Activated CD8-positive, alpha-beta memory T cell treated with anti-CD3 and anti-CD28 coated beads, Interleukin-2, amount 50 U/mL, for 24 hours (primary cell): Measurements from ENCODE around the gene STKLD1.
"Not testable (repeated sequence)": the region's sequence is repeated elsewhere in the genome, so short reads cannot be mapped to it uniquely, and the experiment has no call there.

Experiments
- DNase-seq: peaks from one replicate; pipeline ENCODE4 v3.0.0-alpha.2; 2020; ENCODE audit errors: extremely low read depth

Gene STKLD1

DNA sequence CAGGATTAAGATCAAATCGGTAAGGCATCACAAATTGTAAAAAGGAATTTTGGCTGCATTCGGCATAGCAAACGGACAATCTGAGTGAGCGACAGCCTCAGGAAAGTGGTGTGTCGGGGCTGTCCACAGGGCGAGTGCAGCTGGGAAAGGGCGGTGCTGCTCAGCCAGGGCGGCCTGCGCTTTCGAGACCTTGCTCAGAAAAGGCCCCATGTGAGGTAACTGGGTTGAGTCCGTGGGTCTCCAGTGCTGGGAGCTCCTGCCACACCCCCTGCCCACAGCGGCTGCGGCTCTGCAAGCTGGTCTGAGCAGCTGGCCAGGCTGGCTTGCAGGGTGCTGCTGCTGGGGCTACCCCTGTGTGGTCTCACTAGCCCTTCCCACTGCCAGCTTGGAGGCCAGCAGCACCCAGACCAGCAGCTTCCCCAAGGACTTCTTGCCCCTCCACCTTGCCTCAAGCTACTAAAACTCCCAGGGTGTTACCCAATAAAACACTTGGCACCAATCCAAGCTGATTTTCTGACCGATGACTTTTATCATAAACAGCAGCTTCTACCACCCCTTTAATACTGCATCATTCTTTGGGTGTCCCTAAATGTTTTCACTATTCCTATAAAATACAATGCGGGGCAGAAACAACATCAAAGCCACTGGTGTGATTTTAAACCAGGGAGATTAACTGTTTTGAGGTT lies 13.7 kb upstream of the STKLD1 start:
- no peak for DNase-seq

- DNase-seq, result no peak
These were observed 9.7 kb upstream of the STKLD1 start for GRCh38 chr9:133366435-133366834.

- DNase-seq, result no peak
These were observed 8.9 kb upstream of the STKLD1 start for GRCh38 chr9:133367221-133367620.

GRCh38 chr9:133367778-133368177 lies 8.4 kb upstream of the STKLD1 start:
- DNase-seq, result no peak

- no peak for DNase-seq
These were observed 7.8 kb upstream of the STKLD1 start for GRCh38 chr9:133368249-133368881.

- DNase-seq, result no peak
These were observed 6.7 kb upstream of the STKLD1 start for GRCh38 chr9:133369422-133369821.

- DNase-seq, result no peak
These were observed 6.2 kb upstream of the STKLD1 start for GRCh38 chr9:133369933-133370332.

DNA sequence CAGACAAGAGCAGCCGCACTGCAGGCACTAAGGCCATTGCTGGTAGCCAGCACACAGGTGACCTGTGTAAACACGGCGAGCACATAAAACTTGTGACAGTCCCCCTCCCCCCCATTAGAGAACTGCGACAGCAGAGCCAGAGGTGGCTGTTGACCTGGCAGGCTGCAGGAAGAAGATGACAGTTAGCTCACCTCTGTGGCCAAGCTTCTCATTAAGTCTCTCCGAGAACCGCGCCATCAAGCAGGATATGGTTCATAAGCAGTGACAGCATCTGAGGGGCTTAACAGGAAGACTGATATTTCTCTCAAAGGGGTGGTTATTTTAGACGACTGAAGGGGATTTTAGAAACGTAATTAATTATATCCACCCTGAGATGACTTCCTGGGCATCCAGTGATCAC lies 5.5 kb upstream of the STKLD1 start:
- DNase-seq, result no peak

- DNase-seq, result peak; percentile 68
These were observed 4.9 kb upstream of the STKLD1 start for GRCh38 chr9:133371261-133371711.

DNA sequence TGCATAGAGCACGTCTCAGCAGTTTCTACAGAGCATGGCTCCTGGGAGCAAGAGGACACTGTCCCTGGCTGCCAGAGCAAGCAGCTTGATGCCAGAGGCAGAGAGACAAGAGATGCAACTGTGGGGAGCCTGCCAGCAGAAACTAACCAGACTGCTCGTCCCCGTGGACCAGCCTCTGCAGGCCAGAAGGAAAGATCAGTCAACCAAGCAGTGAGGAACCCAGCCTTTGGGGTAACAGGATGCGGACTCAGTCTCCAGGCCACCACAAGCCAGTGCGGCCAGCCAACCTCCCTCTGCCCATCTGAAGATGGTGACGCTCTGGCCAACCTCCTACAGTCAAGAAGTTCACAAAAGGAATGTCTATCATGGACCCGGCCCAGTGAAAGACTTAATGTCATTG lies 4.0 kb upstream of the STKLD1 start:
- DNase-seq, result no peak

DNA sequence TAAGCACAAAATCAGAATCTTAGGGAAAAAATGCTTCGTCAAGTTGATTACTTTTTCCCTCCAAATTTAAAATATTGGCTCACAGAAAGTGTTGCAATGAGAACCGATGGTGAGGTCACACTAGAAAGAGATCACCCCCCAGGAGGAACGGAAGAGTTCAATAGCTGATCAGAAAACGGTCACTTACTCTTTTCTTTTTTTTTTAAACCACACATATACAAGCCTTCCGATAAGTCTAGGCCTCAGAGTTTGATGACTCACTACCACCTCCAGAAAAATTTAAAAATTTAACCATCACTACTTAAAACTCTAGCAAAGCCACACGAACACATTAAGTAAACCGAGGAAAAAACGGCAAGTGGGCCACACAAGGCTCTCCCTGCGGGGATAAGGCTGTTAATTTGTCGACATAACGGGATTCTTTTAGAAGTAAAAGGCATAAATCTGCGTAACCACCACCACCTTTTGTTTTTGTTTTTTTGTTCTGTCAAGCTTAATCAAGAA lies 1.5 kb upstream of the STKLD1 start:
- no peak for DNase-seq

- no peak for DNase-seq
These were observed 946 bp upstream of the STKLD1 start for GRCh38 chr9:133375116-133375723.

- not testable (repeated sequence) for DNase-seq
These were observed 1.1 kb downstream of the STKLD1 start for GRCh38 chr9:133377280-133377679.

DNA sequence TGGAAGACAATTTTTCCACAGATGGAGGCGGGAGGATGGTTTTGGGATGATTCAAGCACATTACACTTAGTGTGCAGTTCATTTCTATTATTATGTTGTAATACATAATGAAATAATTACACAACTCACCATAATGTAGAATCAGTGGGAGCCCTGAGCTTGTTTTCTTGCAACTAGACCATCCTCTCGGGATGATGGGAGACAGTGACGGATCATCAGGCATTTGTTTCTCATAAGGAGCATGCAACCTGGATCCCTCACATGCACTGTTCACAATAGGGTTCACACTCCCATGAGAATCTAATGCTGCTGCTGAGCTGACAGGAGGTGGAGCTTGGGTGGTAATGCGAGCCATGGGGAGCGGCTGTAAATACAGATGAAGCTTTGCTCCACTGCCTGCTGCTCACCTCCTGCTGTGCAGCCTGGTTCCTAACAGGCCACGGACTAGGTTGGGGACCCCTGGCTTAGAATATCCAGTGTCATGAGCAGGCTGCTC lies 1.6 kb downstream of the STKLD1 start:
- DNase-seq, result no peak

- DNase-seq, result no peak
These were observed 2.3 kb downstream of the STKLD1 start for GRCh38 chr9:133378408-133378962.

- no peak for DNase-seq
These were observed 3.3 kb downstream of the STKLD1 start for GRCh38 chr9:133379153-133380086.

- no peak for DNase-seq
These were observed 4.6 kb downstream of the STKLD1 start for GRCh38 chr9:133380734-133381133.

- DNase-seq, result no peak
These were observed 6.5 kb downstream of the STKLD1 start for GRCh38 chr9:133382507-133383141.

DNA sequence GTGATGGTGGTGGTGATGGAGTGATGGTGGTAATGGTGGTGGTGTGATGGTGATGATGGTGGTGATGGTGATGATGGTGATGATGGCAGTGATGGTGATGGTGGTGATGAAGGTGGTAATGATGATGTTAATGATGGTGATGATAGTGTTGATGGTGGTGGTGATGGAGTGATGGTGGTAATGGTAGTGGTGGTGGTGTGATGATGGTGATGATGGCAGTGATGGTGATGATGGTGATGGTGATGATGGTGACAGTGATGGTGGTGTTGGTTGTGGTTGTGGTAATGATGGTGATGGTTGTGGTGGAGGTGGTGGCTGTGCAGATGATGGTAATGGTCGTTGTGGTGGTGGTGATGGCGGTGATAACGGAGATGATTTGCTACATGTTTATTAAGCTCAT lies 7.3 kb downstream of the STKLD1 start:
- no peak for DNase-seq

DNA sequence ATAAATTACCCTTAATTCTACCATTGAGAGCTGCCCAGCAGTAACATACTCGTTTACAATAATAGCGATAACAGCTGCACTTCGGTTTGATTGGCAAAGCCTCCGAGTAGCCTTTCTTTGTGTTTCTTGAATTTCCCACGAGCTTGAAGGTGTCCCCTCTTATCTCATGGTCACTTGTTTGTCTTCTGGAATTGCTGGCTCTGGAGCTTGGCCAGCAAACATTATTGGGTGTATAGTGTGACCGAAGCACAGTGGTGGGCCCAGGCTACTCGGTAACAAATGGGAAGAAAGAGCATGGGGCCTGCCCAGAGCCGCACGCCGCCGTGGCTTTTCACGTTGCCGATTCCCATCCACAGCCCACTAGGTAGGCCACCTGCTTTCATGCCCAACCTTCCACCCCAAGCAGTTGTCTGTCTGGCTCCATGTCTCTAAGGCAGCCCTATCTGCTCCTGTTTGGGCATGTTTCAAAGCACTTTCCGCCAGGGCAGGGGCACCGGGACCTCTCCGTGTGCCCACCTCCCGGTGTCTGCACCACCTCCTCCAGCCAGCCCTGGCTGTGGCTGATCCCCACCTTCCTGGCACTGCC lies 8.7 kb downstream of the STKLD1 start:
- no peak for DNase-seq

GRCh38 chr9:133385452-133385851 lies 9.3 kb downstream of the STKLD1 start:
- no peak for DNase-seq
